ENCODE data around the gene SMC3.

DNA sequence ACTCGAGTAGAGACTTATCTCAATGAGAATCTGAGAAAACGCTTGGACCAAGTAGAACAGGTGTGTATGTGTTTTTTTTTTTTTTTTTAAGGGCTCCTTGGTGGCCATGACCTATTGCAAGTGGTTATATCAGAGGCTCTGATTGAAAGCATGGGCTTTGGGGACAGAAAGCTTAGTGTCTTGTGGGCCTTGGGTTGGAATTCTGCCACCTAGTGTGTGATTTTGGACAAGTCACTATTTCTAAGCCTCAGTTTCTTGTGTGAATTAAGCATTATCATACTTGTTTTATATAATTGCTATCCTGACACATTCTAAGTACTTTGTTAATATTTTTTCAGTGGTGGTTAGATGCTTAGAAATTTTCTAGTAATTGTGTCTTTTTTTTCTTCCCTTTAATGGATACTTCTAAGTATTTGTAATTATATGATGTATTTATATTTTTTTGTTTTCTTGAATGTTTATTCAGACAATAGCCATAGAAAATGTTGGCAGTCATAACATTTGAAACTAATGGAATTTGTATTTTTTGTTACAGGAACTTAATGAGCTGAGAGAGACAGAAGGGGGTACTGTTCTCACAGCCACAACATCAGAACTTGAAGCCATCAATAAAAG is 33.1 kb downstream of the SMC3 start:
- peak; percentile 48 for TF ChIP-seq CTCF (IDR thresholded peaks at IDR 0.05; ENCODE audit: insufficient read depth, low read length, poor library complexity, severe bottlenecking)
- no peak for TF ChIP-seq EZH2phosphoT487 (conservative IDR thresholded peaks at IDR 0.05; ENCODE audit: low read length)

All from SU-DHL-6 (cell line).